H1 (cell line): ENCODE results near the gene BAIAP2. TPM values are rescaled to one million over a fixed set of nuclear protein-coding genes. Genes with fewer than 3 reads are reported as not detected.
A peak's percentile ranks its signal among the peaks of the same experiment; 100 is the strongest.

Experiments
- CTCF ChIA-PET: fragments of 300-600 bp; sonication (Branson Sonifier 250); formaldehyde crosslinking; loops from one replicate; lab custom pipeline; 2021; ENCODE audit not compliant: partially characterized antibody; lab: Charles Lee
- POLR2A ChIA-PET: fragments of 300-600 bp; sonication (Branson Sonifier 250); formaldehyde crosslinking; loops from one replicate; lab custom pipeline; 2021; ENCODE audit warnings: inconsistent platforms; ENCODE audit not compliant: partially characterized antibody; lab: Charles Lee
- DNase-seq, 2 experiments: peaks; one replicate each; pipeline versions ENCODE4 v3.0.0 to v3.0.0-alpha.2; 2010 to 2022; ENCODE audit warnings: low spot score in 2 of 2, low read depth in 1 of 2, mixed read lengths in 1 of 2
- FAIRE-seq: peaks from 2 replicates; lab custom pipeline; 2011; peaks lifted over from hg19 to GRCh38; lab: Jason Lieb, UNC
- H2AFZ ChIP-seq: 2 replicates; pipeline ENCODE4 v1.8.1; 2012; ENCODE audit warnings: low read length, inconsistent platforms
- H2AK5ac ChIP-seq: 2 replicates; pipeline ENCODE4 v1.6.1; 2013; ENCODE audit warnings: low read depth, low read length
- H2BK120ac ChIP-seq: replicated peaks from 2 replicates; pipeline ENCODE3; 2013; ENCODE audit warnings: low read depth, low read length, inconsistent platforms
- H2BK12ac ChIP-seq: 2 replicates; pipeline ENCODE4 v1.6.1; 2013; ENCODE audit warnings: low read depth, low read length
- H2BK15ac ChIP-seq: 2 replicates; pipeline ENCODE4 v1.6.1; 2013; ENCODE audit warnings: low read length
- H2BK20ac ChIP-seq: 2 replicates; pipeline ENCODE4 v1.6.1; 2013; ENCODE audit warnings: low read length
- H2BK5ac ChIP-seq: 2 replicates; pipeline ENCODE4 v1.6.1; 2013; ENCODE audit warnings: low read depth, low read length
- H3K14ac ChIP-seq: 2 replicates; pipeline ENCODE4 v1.6.1; 2013; ENCODE audit warnings: inconsistent platforms; ENCODE audit not compliant: insufficient read length
- H3K18ac ChIP-seq: 2 replicates; pipeline ENCODE4 v1.6.1; 2013; ENCODE audit warnings: low read length; ENCODE audit errors: extremely low read depth
- H3K23ac ChIP-seq: 2 replicates; pipeline ENCODE4 v1.6.1; 2013; ENCODE audit warnings: inconsistent platforms; ENCODE audit not compliant: insufficient read length
- H3K23me2 ChIP-seq: 2 replicates; pipeline ENCODE4 v1.6.1; 2013; ENCODE audit warnings: low read depth, low read length
- H3K27ac ChIP-seq: 2 replicates; pipeline ENCODE4 v1.6.1; 2011; ENCODE audit warnings: low read depth, low read length, inconsistent platforms
- H3K27me3 ChIP-seq, 4 experiments: replicated peaks in 1 of 4; 1 replicate in 1 of 4; 2 replicates in 3 of 4; pipeline versions ENCODE4 v1.6.1 to v1.8.1; 2011 to 2013; ENCODE audit warnings: low read length in 3 of 4, mild to moderate bottlenecking in 3 of 4, inconsistent platforms in 2 of 4, mixed read lengths in 2 of 4, moderate library complexity in 1 of 4; ENCODE audit not compliant: control insufficient read depth in 3 of 4, insufficient read depth in 3 of 4; ENCODE audit errors: extremely low read depth in 1 of 4
- H3K36me3 ChIP-seq, 4 experiments: 2 replicates each; pipeline versions ENCODE4 v1.6.1 to v1.8.1; 2011 to 2013; ENCODE audit warnings: mild to moderate bottlenecking in 4 of 4, low read length in 3 of 4, moderate library complexity in 2 of 4, control low read depth in 1 of 4, inconsistent platforms in 1 of 4; ENCODE audit not compliant: insufficient read depth in 4 of 4, control insufficient read depth in 2 of 4
- H3K4ac ChIP-seq: replicated peaks from 2 replicates; pipeline ENCODE3; 2013; ENCODE audit warnings: low read length, low read depth, mixed read lengths, inconsistent platforms; ENCODE audit not compliant: insufficient read length
- H3K4me1 ChIP-seq, 4 experiments: replicated peaks in 1 of 4; 1 replicate in 1 of 4; 2 replicates in 3 of 4; pipeline versions ENCODE4 v1.6.1 to v1.8.1; 2011 to 2013; ENCODE audit warnings: low read length in 3 of 4, inconsistent platforms in 2 of 4, mixed read lengths in 1 of 4; ENCODE audit not compliant: insufficient read depth in 4 of 4, control insufficient read depth in 3 of 4
- H3K4me2 ChIP-seq, 2 experiments: 2 replicates each; pipeline versions ENCODE4 v1.6.1 to v1.8.1; 2011 to 2013; ENCODE audit warnings: low read depth in 2 of 2, low read length in 2 of 2, control low read depth in 1 of 2, inconsistent platforms in 1 of 2, mild to moderate bottlenecking in 1 of 2; ENCODE audit not compliant: insufficient read depth in 1 of 2
- H3K4me3 ChIP-seq, 4 experiments: fragments of 200-600, 300-600 bp in 1 of 4; sonication (generic), shearing (Covaris generic), sonication (Bioruptor Twin) in 1 of 4; 2 replicates each; pipeline versions ENCODE4 v1.5.1 to v1.8.1; 2011 to 2016; ENCODE audit warnings: low read length in 4 of 4, low read depth in 3 of 4, control low read depth in 2 of 4, inconsistent platforms in 2 of 4, mild to moderate bottlenecking in 2 of 4, mixed read lengths in 1 of 4, moderate library complexity in 1 of 4; ENCODE audit not compliant: insufficient read depth in 2 of 4; ENCODE audit errors: extremely low read depth in 1 of 4
- H3K56ac ChIP-seq: replicated peaks from 2 replicates; pipeline ENCODE3; 2013; ENCODE audit warnings: low read depth, mild to moderate bottlenecking, mixed read lengths, low read length, inconsistent platforms; ENCODE audit not compliant: insufficient read length
- H3K79me1 ChIP-seq: 2 replicates; pipeline ENCODE4 v1.6.1; 2013; ENCODE audit warnings: low read depth, low read length, control low read depth
- H3K79me2 ChIP-seq, 2 experiments: 2 replicates each; pipeline versions ENCODE4 v1.6.1 to v1.8.1; 2012 to 2013; ENCODE audit warnings: low read length in 2 of 2, mild to moderate bottlenecking in 2 of 2, inconsistent platforms in 1 of 2; ENCODE audit not compliant: insufficient read depth in 2 of 2, control insufficient read depth in 1 of 2
- H3K9ac ChIP-seq, 4 experiments: replicated peaks in 1 of 4; 1 replicate in 1 of 4; 2 replicates in 3 of 4; pipeline versions ENCODE4 v1.6.1 to v1.8.1; 2011 to 2013; ENCODE audit warnings: low read depth in 3 of 4, low read length in 3 of 4, control low read depth in 2 of 4, mild to moderate bottlenecking in 2 of 4, moderate library complexity in 2 of 4, inconsistent platforms in 1 of 4; ENCODE audit errors: extremely low read depth in 1 of 4
- H3K9me3 ChIP-seq, 2 experiments: 2 replicates each; pipeline versions ENCODE4 v1.6.1 to v1.8.1; 2012 to 2013; ENCODE audit warnings: mild to moderate bottlenecking in 2 of 2, moderate library complexity in 2 of 2, control low read depth in 1 of 2, inconsistent platforms in 1 of 2, low read depth in 1 of 2, low read length in 1 of 2, mixed read lengths in 1 of 2; ENCODE audit not compliant: insufficient read depth in 2 of 2
- H4K20me1 ChIP-seq, 2 experiments: replicated peaks in 1 of 2; 2 replicates each; pipeline versions ENCODE3 to v1.8.1; 2011 to 2013; ENCODE audit warnings: inconsistent platforms in 2 of 2, low read length in 2 of 2, mild to moderate bottlenecking in 1 of 2; ENCODE audit not compliant: insufficient read depth in 2 of 2, control insufficient read depth in 1 of 2
- H4K5ac ChIP-seq: 2 replicates; pipeline ENCODE4 v1.6.1; 2013; ENCODE audit warnings: low read length, low read depth, mixed read lengths, inconsistent platforms; ENCODE audit not compliant: insufficient read length
- H4K8ac ChIP-seq: 2 replicates; pipeline ENCODE4 v1.8.0; 2013; ENCODE audit warnings: mild to moderate bottlenecking, moderate library complexity, low read length, inconsistent platforms; ENCODE audit not compliant: insufficient read depth; ENCODE audit errors: extremely low read depth
- H4K91ac ChIP-seq: replicated peaks from 2 replicates; pipeline ENCODE3; 2013; ENCODE audit warnings: low read length, mixed read lengths, inconsistent platforms; ENCODE audit not compliant: insufficient read length
- ATF2 ChIP-seq: IDR thresholded peaks from 2 replicates; pipeline ENCODE4 v1.6.1; 2012; ENCODE audit warnings: low read length, inconsistent platforms
- ATF3 ChIP-seq: IDR thresholded peaks from 2 replicates; pipeline ENCODE4 v1.6.1; 2011; ENCODE audit warnings: low read depth, mild to moderate bottlenecking, low read length; ENCODE audit not compliant: insufficient read depth
- EGR1 ChIP-seq: IDR thresholded peaks from 2 replicates; pipeline ENCODE4 v1.6.1; 2011; ENCODE audit warnings: low read depth, low read length, borderline replicate concordance
- JUND ChIP-seq: IDR thresholded peaks from 2 replicates; pipeline ENCODE4 v1.6.1; 2011; ENCODE audit warnings: mild to moderate bottlenecking, improper control_type of control experiment, low read length
- KDM5A ChIP-seq: fragments of 200-600 bp; IDR thresholded peaks from 2 replicates; pipeline ENCODE4 v1.7.1; 2012; ENCODE audit warnings: mild to moderate bottlenecking, low read length, inconsistent platforms, mixed read lengths
- RBBP5 ChIP-seq: IDR thresholded peaks from 2 replicates; pipeline ENCODE4 v1.7.1; 2012; ENCODE audit warnings: low read depth, mild to moderate bottlenecking, inconsistent platforms, low read length, moderate library complexity, borderline replicate concordance
- SP2 ChIP-seq: IDR thresholded peaks from 2 replicates; pipeline ENCODE4 v1.6.1; 2012; ENCODE audit warnings: mild to moderate bottlenecking, low read length, inconsistent platforms
- TAF1 ChIP-seq: IDR thresholded peaks from 2 replicates; pipeline ENCODE4 v1.6.1; 2011; ENCODE audit warnings: mild to moderate bottlenecking, low read depth, low read length
- ZNF274 ChIP-seq: IDR thresholded peaks from 2 replicates; pipeline ENCODE4 v1.7.0; 2012; ENCODE audit warnings: low read length, borderline replicate concordance; ENCODE audit errors: extremely low read depth
- WGBS, 2 experiments: shearing (Covaris generic) in 1 of 2; methylation state at CpG; one replicate each; pipeline versions ENCODE4 v1.1.6 to v1.1.7; 2013 to 2015; ENCODE audit warnings: low lambda C conversion rate in 2 of 2, mixed read lengths in 2 of 2, inconsistent platforms in 1 of 2, low coverage in 1 of 2, missing lambda C conversion rate in 1 of 2; ENCODE audit not compliant: insufficient replicate concordance in 2 of 2, insufficient coverage in 1 of 2, insufficient read length in 1 of 2; ENCODE audit errors: extremely low coverage in 1 of 2, missing lambda C conversion rate in 1 of 2; 5-methylcytosine and 5-hydroxymethylcytosine counted together
- polyA plus RNA-seq, 7 experiments: library from polyadenylated mRNA; depleted of rRNA in 3 of 7; stranded (reverse) in 5 of 7; unstranded in 2 of 7; fragments of >200 nt in 5 of 7; fragments of 200-250 nt in 2 of 7; gene quantifications; 1 replicate in 5 of 7; 2 replicates in 1 of 7; 4 replicates in 1 of 7; pipeline versions ENCODE4 v1.2.1 to v1.2.3, GENCODE V29; 2011 to 2013; ENCODE audit warnings: missing spikeins in 2 of 7, mixed read lengths in 2 of 7
- total RNA-seq: library from RNA; stranded (reverse); fragmentation: NEBNext Ultra II Directional; extraction: Animal tissue kit (Norgen Biotek cat#: 25700); gene quantifications from 2 replicates; pipeline ENCODE4 v1.2.1, GENCODE V29; 2021

Gene BAIAP2
- total and polyA plus RNA-seq, 2 of the 8 experiments (the other 6 are each of a cell fraction or from before 2014, with no cell fraction given) = 10.0 to 22.8 TPM

GRCh38 chr17:81135505-81136278 is 100.7 kb downstream of the BAIAP2 start:
- Histone ChIP-seq H2BK12ac (no peak overlapping the region), H4K91ac (no peak overlapping the region), H2BK15ac (no peak overlapping the region), H3K18ac (no peak overlapping the region), H2BK120ac (no peak overlapping the region), H3K4me2 (no peak overlapping the region), H3K79me2 (no peaks in the 10 kb centered on the region), H3K27ac (no peak overlapping the region), H3K14ac (no peak overlapping the region), H3K4ac (no peak overlapping the region), H3K9ac (no peak overlapping the region), H3K23me2 (peaks cover 3% of the 10 kb centered on the region; the same call in 1 of the 2 replicates), H3K4me1 (peaks cover 0 to 8% (median 4%) of the 10 kb centered on the region in 4 experiments; a peak in 3 of 7 replicates), H2BK5ac (no peak overlapping the region), H3K79me1 (no peaks in the 10 kb centered on the region; the same call in 1 of the 2 replicates), H3K56ac (no peak overlapping the region), H3K9me3 (peaks cover 8 to 12% of the 10 kb centered on the region in 2 experiments; a peak in 2 of 4 replicates), H4K5ac (no peak overlapping the region), H2AK5ac (no peak overlapping the region), H3K4me3 (no peak overlapping the region), H3K23ac (no peak overlapping the region), H3K27me3 (no peaks in the 10 kb centered on the region), H2AFZ (no peak overlapping the region), H2BK20ac (peak overlapping the region; percentile 61; the same call in 1 of the 2 replicates), H4K20me1 (peaks cover 2 to 9% of the 10 kb centered on the region in 2 experiments), H4K8ac (peak overlapping the region; percentile 25; the same call in 1 of the 2 replicates), H3K36me3 (no peaks in the 10 kb centered on the region)
- FAIRE-seq = no peak
- WGBS, 2 experiments = 91% methylated on average over 27 of the region's 28 CpGs; no CpG with 5 or more reads in 1 of the 2 experiments
- CTCF ChIA-PET = interaction anchor here (1.3 to 1.6 kb wide), 2 partner anchors 15 to 61 kb away, joined by 4 to 6 read pairs; no protein-coding TSS in a partner anchor
- POLR2A ChIA-PET = interaction anchor here (0.5 kb wide), 1 partner anchor 143 kb away, joined by 3 read pairs; no protein-coding TSS in a partner anchor
- no peak for DNase-seq
- no peak for TF ChIP-seq ZNF274
- no peak for TF ChIP-seq TAF1
- no peak for TF ChIP-seq SP2
- TF ChIP-seq ATF2 = no peak
- TF ChIP-seq KDM5A = no peak
- TF ChIP-seq ATF3 = no peak
- no peak for TF ChIP-seq JUND
- no peak for TF ChIP-seq RBBP5
- TF ChIP-seq EGR1 = no peak
